ENCODE data around the gene GBA2. TPM values are rescaled to one million over a fixed set of nuclear protein-coding genes. Genes with fewer than 3 reads are reported as not detected.

GBA2 gene
- total RNA-seq, 6 donors from 2014 or later: 60.4 to 189 (median 77.0) TPM

- Histone ChIP-seq H3K27ac (peak overlapping the region; percentile 87 to 95 (median 90)), H3K27me3 (no peaks in the 10 kb centered on the region), H3K4me1 (peaks cover 19 to 40% (median 27%) of the 10 kb centered on the region in 4 donors), H3K4me3 (peak overlapping the region; percentile 53 to 72 (median 68)), H3K9me3 (no peaks in the 10 kb centered on the region), H3K36me3 (peaks cover 21 to 31% (median 27%) of the 10 kb centered on the region in 4 donors)
- ATAC-seq (ENCODE audit: low FRiP score in 2 of 2): peak; percentile 81 to 84
- peak; percentile 77 to 95 for DNase-seq
- 9 to 23% methylated on average over 24 to 47 of the region's 48 CpGs for WGBS, 2 donors
- TF ChIP-seq EP300 (IDR thresholded peaks at IDR 0.05): no peak
- TF ChIP-seq POLR2A (IDR thresholded peaks at IDR 0.05): peak in 2 of 4 donors; percentile 7 to 54
- TF ChIP-seq POLR2AphosphoS5 (IDR thresholded peaks at IDR 0.05): no peak
- peak; percentile 58 to 76 (median 66) for TF ChIP-seq CTCF (IDR thresholded peaks at IDR 0.05)
Measured at GRCh38 chr9:35756275-35757225, 7.5 kb upstream of the GBA2 start.

GRCh38 chr9:35755071-35755470 lies 6.0 kb upstream of the GBA2 start:
- H3K4me3 ChIP-seq: no peak overlapping the region
- WGBS, 2 donors: 89 to 96% methylated on average over 4 of the region's 4 CpGs

GRCh38 chr9:35754264-35754663 lies 5.2 kb upstream of the GBA2 start, which contains the start of gene MSMP:
Gene MSMP, minus strand, starts transcription at chr9:35754276. Its CDS starts 147 bp downstream, at chr9:35754129.
- DNase-seq (no peak), ATAC-seq (ENCODE audit: low FRiP score in 2 of 2) (no peak)
- Histone ChIP-seq H3K9me3 (no peaks in the 10 kb centered on the region), H3K4me3 (no peak within 1 kb of the TSS), H3K27ac (peak within 1 kb of the TSS in 1 of 4 donors; percentile 37), H3K4me1 (peaks cover 30 to 51% (median 36%) of the 10 kb centered on the region in 4 donors), H3K36me3 (peaks cover 23 to 43% (median 36%) of the 10 kb centered on the region in 4 donors), H3K27me3 (no peaks in the 10 kb centered on the region)
- TF ChIP-seq CTCF (IDR thresholded peaks at IDR 0.05): no peak
- TF ChIP-seq POLR2AphosphoS5 (IDR thresholded peaks at IDR 0.05): no peak
- no peak for TF ChIP-seq POLR2A (IDR thresholded peaks at IDR 0.05)
- no peak for TF ChIP-seq EP300 (IDR thresholded peaks at IDR 0.05)
- 44 to 61% methylated on average over 2 to 3 of the region's 3 CpGs for WGBS, 2 donors

More at GRCh38 chr9:35755071-35755470, 6.0 kb upstream of the GBA2 start:
- Histone ChIP-seq H3K27ac (no peak overlapping the region), H3K27me3 (no peaks in the 10 kb centered on the region), H3K4me1 (peaks cover 28 to 43% (median 32%) of the 10 kb centered on the region in 4 donors), H3K36me3 (peaks cover 23 to 43% (median 36%) of the 10 kb centered on the region in 4 donors), H3K9me3 (no peaks in the 10 kb centered on the region)
- TF ChIP-seq POLR2AphosphoS5 (IDR thresholded peaks at IDR 0.05): no peak
- no peak for TF ChIP-seq CTCF (IDR thresholded peaks at IDR 0.05)
- TF ChIP-seq EP300 (IDR thresholded peaks at IDR 0.05): no peak
- TF ChIP-seq POLR2A (IDR thresholded peaks at IDR 0.05): no peak
- no peak for ATAC-seq (ENCODE audit: low FRiP score in 2 of 2)
- DNase-seq: no peak

- Histone ChIP-seq H3K9me3 (no peaks in the 10 kb centered on the region), H3K4me1 (peaks cover 26 to 44% (median 33%) of the 10 kb centered on the region in 4 donors), H3K4me3 (no peak overlapping the region), H3K36me3 (peaks cover 23 to 43% (median 36%) of the 10 kb centered on the region in 4 donors), H3K27me3 (no peaks in the 10 kb centered on the region), H3K27ac (peak overlapping the region in 1 of 4 donors; percentile 37)
- 88 to 97% methylated on average over 5 of the region's 5 CpGs for WGBS, 2 donors
- ATAC-seq (ENCODE audit: low FRiP score in 2 of 2) (no peak), DNase-seq (no peak)
- TF ChIP-seq EP300 (IDR thresholded peaks at IDR 0.05) (no peak), POLR2AphosphoS5 (IDR thresholded peaks at IDR 0.05) (no peak), CTCF (IDR thresholded peaks at IDR 0.05) (no peak), POLR2A (IDR thresholded peaks at IDR 0.05) (no peak)
Measured at GRCh38 chr9:35753466-35753865, 4.4 kb upstream of the GBA2 start.
